ENCODE measurements around the gene RRP8. TPM values are rescaled to one million over a fixed set of nuclear protein-coding genes. Genes with fewer than 3 reads are reported as not detected.

Gene RRP8
- total and polyA plus RNA-seq, 9 of the 15 experiments (the other 6 are each of a cell fraction or from before 2014, with no cell fraction given): 5.7 to 47.3 (median 32.6) TPM

DNA sequence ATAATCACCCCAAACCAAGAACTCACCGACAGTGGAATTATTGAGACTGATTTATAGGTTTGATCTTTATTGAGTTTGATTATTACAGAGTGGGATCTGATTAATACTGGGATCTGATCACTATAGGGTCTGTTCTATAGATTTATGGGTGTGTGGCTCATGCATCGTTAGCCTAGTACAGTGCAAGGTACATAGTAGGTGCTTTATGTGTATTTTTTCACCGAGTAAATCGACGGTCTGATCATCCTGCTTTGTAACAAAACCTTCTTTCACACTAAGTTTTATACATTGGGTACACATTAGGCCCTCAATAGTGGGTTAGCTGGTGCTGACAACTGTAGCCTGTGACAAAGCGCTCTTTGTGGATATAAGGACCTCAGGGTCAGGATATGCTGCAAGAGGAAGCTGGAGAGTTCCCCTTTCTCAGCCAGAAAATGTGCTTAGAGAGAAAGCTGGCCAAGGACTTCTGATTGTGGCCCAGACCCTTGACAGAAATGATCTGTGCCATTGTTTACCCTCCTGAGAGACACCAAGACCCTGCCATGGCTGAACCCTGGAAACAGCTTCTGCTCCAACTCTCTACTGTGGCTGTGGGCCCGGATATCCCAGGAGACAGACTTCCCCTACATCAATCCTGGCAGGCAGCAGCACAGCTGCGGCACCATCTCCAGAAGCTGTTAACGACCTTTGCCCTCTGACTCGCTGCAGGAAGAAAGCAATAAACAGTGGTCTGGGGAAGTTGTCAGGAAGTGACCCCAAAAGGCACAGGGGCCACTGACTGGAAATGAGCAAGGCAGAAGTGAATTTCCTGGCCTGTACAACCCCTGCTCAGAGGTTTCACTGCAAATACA, 31.9 kb upstream of the RRP8 start:
- H3K9me3 ChIP-seq (replicated peaks; ENCODE audit: control insufficient read depth, insufficient read depth, low read depth, low read length): no peaks in the 10 kb centered on the region
- in situ Hi-C loops (cut with MboI): no loop called here
- ATAC-seq: peak; percentile 51
- H3K36me3 ChIP-seq (ENCODE audit: control insufficient read depth, insufficient read depth, low read length): no peaks in the 10 kb centered on the region
- ChIA-PET CTCF (ENCODE audit: low intra/inter-chr PET ratio) (no interaction called here), POLR2A (interaction anchor here (0.8 to 1.5 kb wide), 4 partner anchors 8 to 41 kb away, joined by 3 to 6 read pairs (median 3); partner anchors contain the start of gene TAF10)
- FAIRE-seq: peak; percentile 73
- no peaks in the 10 kb centered on the region for H3K79me2 ChIP-seq (ENCODE audit: control insufficient read depth, insufficient read depth, low read length)
- intact Hi-C loops (cut with micrococcal nuclease): loop anchor here (10.0 kb wide), 1 partner anchor 261 kb away; no protein-coding TSS in a partner anchor
- no peaks in the 10 kb centered on the region for H3K27me3 ChIP-seq (ENCODE audit: control insufficient read depth in 2 of 2, insufficient read depth in 2 of 2, low read length in 2 of 2)
- H3K27ac ChIP-seq (ENCODE audit: extremely low read depth, low read depth, low read length): peak overlapping the region; percentile 57
- no TSS peak for BruUV-seq (replicated peaks)
- WGBS (ENCODE audit: insufficient coverage, low coverage, missing lambda C conversion rate): 35% methylated on average over 10 of the region's 10 CpGs
- peak in 2 of 4 experiments; percentile 47 to 70 for DNase-seq (ENCODE audit: extremely low read depth in 1 of 4, low spot score in 3 of 4)
- peak overlapping the region; percentile 38 to 61; a peak in 2 of 4 replicates for H3K9ac ChIP-seq (ENCODE audit: insufficient read depth in 1 of 2, low read depth in 2 of 2, low read length in 2 of 2)
- H4K20me1 ChIP-seq (replicated peaks; ENCODE audit: control insufficient read depth, insufficient read depth, low read length): no peaks in the 10 kb centered on the region
- no peaks in the 10 kb centered on the region for H3K9me1 ChIP-seq (ENCODE audit: control insufficient read depth, insufficient read depth, low read length)
- H3K4me2 ChIP-seq (ENCODE audit: insufficient read depth, low read length): peak overlapping the region; percentile 53
- peaks cover 30% of the 10 kb centered on the region in 2 experiments for H3K4me1 ChIP-seq (replicated peaks in 1 of 2; ENCODE audit: control insufficient read depth in 2 of 2, insufficient read depth in 2 of 2, low read length in 2 of 2)
- peak overlapping the region; percentile 88 for H2AFZ ChIP-seq (ENCODE audit: low read depth, low read length)
- H3K4me3 ChIP-seq: no peak overlapping the region
- no peak for TF ChIP-seq ZKSCAN8 (CRISPR knock-in tag; IDR thresholded peaks at IDR 0.05)
- TF ChIP-seq, protein P1, sequence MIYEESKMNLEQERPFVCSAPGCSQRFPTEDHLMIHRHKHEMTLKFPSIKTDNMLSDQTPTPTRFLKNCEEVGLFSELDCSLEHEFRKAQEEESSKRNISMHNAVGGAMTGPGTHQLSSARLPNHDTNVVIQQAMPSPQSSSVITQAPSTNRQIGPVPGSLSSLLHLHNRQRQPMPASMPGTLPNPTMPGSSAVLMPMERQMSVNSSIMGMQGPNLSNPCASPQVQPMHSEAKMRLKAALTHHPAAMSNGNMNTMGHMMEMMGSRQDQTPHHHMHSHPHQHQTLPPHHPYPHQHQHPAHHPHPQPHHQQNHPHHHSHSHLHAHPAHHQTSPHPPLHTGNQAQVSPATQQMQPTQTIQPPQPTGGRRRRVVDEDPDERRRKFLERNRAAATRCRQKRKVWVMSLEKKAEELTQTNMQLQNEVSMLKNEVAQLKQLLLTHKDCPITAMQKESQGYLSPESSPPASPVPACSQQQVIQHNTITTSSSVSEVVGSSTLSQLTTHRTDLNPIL (CRISPR knock-in tag; IDR thresholded peaks at IDR 0.05): no peak
- TF ChIP-seq ZBED1 (IDR thresholded peaks at IDR 0.05): no peak
- TF ChIP-seq CBX8 (IDR thresholded peaks at IDR 0.05; ENCODE audit: borderline replicate concordance, extremely low read depth, low read depth, low read length, poor library complexity, severe bottlenecking): no peak
- peak; percentile 56; the same call in 1 of the 2 replicates for TF ChIP-seq ZNF584 (CRISPR knock-in tag; IDR thresholded peaks at IDR 0.05; ENCODE audit: low read depth)
- no peak for TF ChIP-seq ZNF785 (CRISPR knock-in tag; IDR thresholded peaks at IDR 0.05)
- TF ChIP-seq, protein P2, sequence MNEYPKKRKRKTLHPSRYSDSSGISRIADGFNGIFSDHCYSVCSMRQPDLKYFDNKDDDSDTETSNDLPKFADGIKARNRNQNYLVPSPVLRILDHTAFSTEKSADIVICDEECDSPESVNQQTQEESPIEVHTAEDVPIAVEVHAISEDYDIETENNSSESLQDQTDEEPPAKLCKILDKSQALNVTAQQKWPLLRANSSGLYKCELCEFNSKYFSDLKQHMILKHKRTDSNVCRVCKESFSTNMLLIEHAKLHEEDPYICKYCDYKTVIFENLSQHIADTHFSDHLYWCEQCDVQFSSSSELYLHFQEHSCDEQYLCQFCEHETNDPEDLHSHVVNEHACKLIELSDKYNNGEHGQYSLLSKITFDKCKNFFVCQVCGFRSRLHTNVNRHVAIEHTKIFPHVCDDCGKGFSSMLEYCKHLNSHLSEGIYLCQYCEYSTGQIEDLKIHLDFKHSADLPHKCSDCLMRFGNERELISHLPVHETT (CRISPR knock-in tag; conservative IDR thresholded peaks at IDR 0.05 in 1 of 2, IDR thresholded peaks at IDR 0.05 in 1 of 2): peak in 1 of 2 experiments; percentile 72; a peak in 2 of 4 replicates
- peak; percentile 55 for TF ChIP-seq CBFA2T3 (IDR thresholded peaks at IDR 0.05)
- TF ChIP-seq ARID1B (IDR thresholded peaks at IDR 0.05): 0 out of 2 replicates have a peak, but pooled peaks have one; percentile 23
- TF ChIP-seq C11orf30 (IDR thresholded peaks at IDR 0.05; ENCODE audit: low read depth): no peak
- no peak for TF ChIP-seq TARDBP (IDR thresholded peaks at IDR 0.05)
- no peak for TF ChIP-seq PTTG1 (tag; IDR thresholded peaks at IDR 0.05; ENCODE audit: low read depth)
- no peak for TF ChIP-seq TGIF2 (CRISPR knock-in tag; IDR thresholded peaks at IDR 0.05)
- no peak for TF ChIP-seq GABPB2 (CRISPR knock-in tag; conservative IDR thresholded peaks at IDR 0.05)
- peak; percentile 39; the same call in 1 of the 2 replicates for TF ChIP-seq ZBTB7A (IDR thresholded peaks at IDR 0.05; ENCODE audit: borderline replicate concordance, control insufficient read depth, low read depth, low read length)
- TF ChIP-seq NCOR1 (IDR thresholded peaks at IDR 0.05): no peak

Data from K562 (cell line).